OCI-LY3 (cell line): ENCODE measurements around the gene NMT1.

Experiments
- H2AFZ ChIP-seq: fragments of 200-600, 300-600 bp; shearing (Covaris generic); 2 replicates; pipeline ENCODE4 v1.6.0; 2014; ENCODE audit warnings: antibody characterized with exemption, low read depth, low read length
- H3K27ac ChIP-seq: fragments of 200-600, 300-600 bp; sonication (generic); 2 replicates; pipeline ENCODE4 v1.5.1; 2014; ENCODE audit warnings: mild to moderate bottlenecking, low read length, moderate library complexity, mixed read lengths
- H3K27me3 ChIP-seq: fragments of 200-600, 300-600 bp; sonication (generic); 2 replicates; pipeline ENCODE4 v1.6.1; 2014; ENCODE audit warnings: low read depth, low read length, mixed read lengths
- H3K36me3 ChIP-seq: fragments of 200-600, 300-600 bp; sonication (generic); replicated peaks from 2 replicates; pipeline ENCODE3; 2014; ENCODE audit warnings: low read depth, low read length, mixed read lengths
- H3K4me1 ChIP-seq: fragments of 300-600, 200-600 bp; sonication (generic); 2 replicates; pipeline ENCODE4 v1.6.1; 2014; ENCODE audit warnings: low read length, mixed read lengths
- H3K4me2 ChIP-seq: fragments of 200-600, 300-600 bp; sonication (generic); 2 replicates; pipeline ENCODE4 v1.6.1; 2014; ENCODE audit warnings: low read length, mixed read lengths
- H3K4me3 ChIP-seq: fragments of 300-600, 200-600 bp; sonication (generic); 2 replicates; pipeline ENCODE4 v1.5.1; 2014; ENCODE audit warnings: antibody characterized with exemption, mild to moderate bottlenecking, low read length, moderate library complexity
- H3K79me2 ChIP-seq: fragments of 300-600, 200-600 bp; shearing (Covaris generic); 2 replicates; pipeline ENCODE4 v1.6.1; 2014; ENCODE audit warnings: mild to moderate bottlenecking, low read length, mixed read lengths
- H3K9ac ChIP-seq: fragments of 300-600, 200-600 bp; shearing (Covaris generic); 2 replicates; pipeline ENCODE4 v1.6.0; 2014; ENCODE audit warnings: mild to moderate bottlenecking, low read length, moderate library complexity
- H3K9me3 ChIP-seq: fragments of 200-600, 300-600 bp; shearing (Covaris generic); 2 replicates; pipeline ENCODE4 v1.6.1; 2014; ENCODE audit warnings: low read length, mixed read lengths; ENCODE audit not compliant: insufficient read depth
- H4K20me1 ChIP-seq: fragments of 200-600, 300-600 bp; sonication (generic); 2 replicates; pipeline ENCODE4 v1.6.1; 2016; ENCODE audit warnings: low read length, mixed read lengths; ENCODE audit not compliant: insufficient read depth
- CTCF ChIP-seq: fragments of 200-600, 300-600 bp; sonication (generic); IDR thresholded peaks from 2 replicates; pipeline ENCODE4 v1.5.1; 2014; ENCODE audit warnings: antibody characterized with exemption, low read length, low read depth
- EZH2phosphoT487 ChIP-seq: fragments of 200-600 bp; shearing (Covaris generic); IDR thresholded peaks from 2 replicates; pipeline ENCODE4 v1.6.1; 2018; ENCODE audit warnings: antibody characterized with exemption, mixed run types, low read depth

The NMT1 gene

GRCh38 chr17:45091778-45092425 is 30.8 kb downstream of the NMT1 start:
- Histone ChIP-seq H3K4me3 (no peak overlapping the region), H3K27me3 (no peaks in the 10 kb centered on the region), H3K4me2 (no peak overlapping the region), H2AFZ (no peak overlapping the region), H4K20me1 (no peaks in the 10 kb centered on the region), H3K79me2 (peaks cover 32% of the 10 kb centered on the region), H3K9me3 (no peaks in the 10 kb centered on the region), H3K27ac (no peak overlapping the region), H3K4me1 (peaks cover 44% of the 10 kb centered on the region), H3K36me3 (peaks cover 52% of the 10 kb centered on the region), H3K9ac (no peak overlapping the region)
- TF ChIP-seq EZH2phosphoT487, result no peak
- no peak for TF ChIP-seq CTCF

GRCh38 chr17:45092911-45093430 is 31.9 kb downstream of the NMT1 start:
- H2AFZ ChIP-seq, result no peak overlapping the region

GRCh38 chr17:45093444-45094110 is 32.5 kb downstream of the NMT1 start:
- Histone ChIP-seq H3K9me3 (no peaks in the 10 kb centered on the region), H2AFZ (no peak overlapping the region), H3K79me2 (peaks cover 27% of the 10 kb centered on the region), H3K4me1 (peaks cover 27% of the 10 kb centered on the region), H3K4me3 (no peak overlapping the region), H3K9ac (no peak overlapping the region), H3K4me2 (no peak overlapping the region), H3K27me3 (no peaks in the 10 kb centered on the region), H4K20me1 (no peaks in the 10 kb centered on the region), H3K36me3 (peaks cover 59% of the 10 kb centered on the region), H3K27ac (no peak overlapping the region)
- TF ChIP-seq EZH2phosphoT487 (no peak), CTCF (no peak)

More at GRCh38 chr17:45092911-45093430, 31.9 kb downstream of the NMT1 start:
- H3K27me3 ChIP-seq, result no peaks in the 10 kb centered on the region
- peaks cover 33% of the 10 kb centered on the region for H3K4me1 ChIP-seq
- no peaks in the 10 kb centered on the region for H3K9me3 ChIP-seq
- H3K9ac ChIP-seq, result no peak overlapping the region
- H3K79me2 ChIP-seq, result peaks cover 31% of the 10 kb centered on the region
- no peaks in the 10 kb centered on the region for H4K20me1 ChIP-seq
- TF ChIP-seq EZH2phosphoT487 (no peak), CTCF (no peak)
- H3K36me3 ChIP-seq, result peaks cover 56% of the 10 kb centered on the region
- no peak overlapping the region for H3K4me2 ChIP-seq
- H3K4me3 ChIP-seq, result no peak overlapping the region
- no peak overlapping the region for H3K27ac ChIP-seq

- H3K79me2 ChIP-seq, result peaks cover 9% of the 10 kb centered on the region
- no peak overlapping the region for H3K4me3 ChIP-seq
- H3K4me2 ChIP-seq, result peak overlapping the region; percentile 52
- peaks cover 15% of the 10 kb centered on the region for H3K4me1 ChIP-seq
- TF ChIP-seq CTCF (peak; percentile 87), EZH2phosphoT487 (no peak)
- H2AFZ ChIP-seq, result no peak overlapping the region
- H3K9ac ChIP-seq, result peak overlapping the region; percentile 27; the same call in 1 of the 2 replicates
- no peaks in the 10 kb centered on the region for H3K9me3 ChIP-seq
- no peaks in the 10 kb centered on the region for H3K27me3 ChIP-seq
- no peaks in the 10 kb centered on the region for H4K20me1 ChIP-seq
- H3K27ac ChIP-seq, result peak overlapping the region; percentile 67
- peaks cover 58% of the 10 kb centered on the region for H3K36me3 ChIP-seq
Measured at GRCh38 chr17:45096141-45096540, 35.0 kb downstream of the NMT1 start.
